Activated CD4-positive, alpha-beta T cell treated with anti-CD3 and anti-CD28 coated beads, Interleukin-2, Interleukin-6, amounts not matched to agents 100 ng/mL and 50 ng/mL, durations not matched to agents 16 hours and 8 hours (primary cell): ENCODE measurements around the gene MUTYH.
"Not testable (repeated sequence)": the region's sequence is repeated elsewhere in the genome, so short reads cannot be mapped to it uniquely, and the experiment has no call there.

ENCODE experiments used
- DNase-seq: peaks from one replicate; pipeline ENCODE4 v3.0.0-alpha.2; 2020

MUTYH gene

DNA sequence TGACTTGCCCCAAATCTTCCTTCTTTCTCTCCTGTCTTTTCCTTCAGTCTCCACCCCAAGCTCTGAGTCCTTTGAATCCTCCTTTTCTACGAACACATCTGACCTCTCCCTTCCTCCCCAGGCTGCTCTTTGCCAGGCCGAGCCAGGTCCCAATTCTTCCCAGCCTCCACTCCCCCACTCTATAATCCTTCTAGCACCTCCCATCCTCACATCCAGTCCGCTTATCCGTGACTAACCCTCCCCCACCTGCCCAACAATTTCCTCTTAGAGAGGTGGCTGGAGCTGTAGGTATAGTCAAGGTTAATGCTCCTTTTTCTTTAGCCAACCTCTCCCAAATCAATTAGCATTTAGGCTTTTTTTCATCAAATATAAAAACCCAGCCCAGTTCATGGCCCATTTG is 23.1 kb downstream of the MUTYH start:
- no peak for DNase-seq

DNA sequence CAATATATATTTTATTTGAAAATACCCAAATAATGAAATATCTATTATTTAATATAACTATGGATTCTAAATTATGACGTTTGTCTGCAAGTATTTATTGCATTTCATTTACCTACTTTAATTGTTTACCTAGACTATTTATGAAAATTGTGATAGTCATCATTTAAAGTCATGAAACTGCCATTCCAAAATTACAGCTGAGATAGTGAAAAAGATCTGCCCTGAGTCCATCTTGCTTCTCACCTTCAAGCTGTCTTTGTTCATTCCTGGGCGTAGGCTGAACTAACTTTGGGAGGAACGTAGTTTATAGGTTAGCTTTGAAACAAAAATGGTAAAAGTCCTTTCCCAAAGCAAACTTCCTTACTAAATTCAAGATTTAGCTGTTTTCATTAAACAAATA is 26.0 kb downstream of the MUTYH start:
- DNase-seq: no peak

DNA sequence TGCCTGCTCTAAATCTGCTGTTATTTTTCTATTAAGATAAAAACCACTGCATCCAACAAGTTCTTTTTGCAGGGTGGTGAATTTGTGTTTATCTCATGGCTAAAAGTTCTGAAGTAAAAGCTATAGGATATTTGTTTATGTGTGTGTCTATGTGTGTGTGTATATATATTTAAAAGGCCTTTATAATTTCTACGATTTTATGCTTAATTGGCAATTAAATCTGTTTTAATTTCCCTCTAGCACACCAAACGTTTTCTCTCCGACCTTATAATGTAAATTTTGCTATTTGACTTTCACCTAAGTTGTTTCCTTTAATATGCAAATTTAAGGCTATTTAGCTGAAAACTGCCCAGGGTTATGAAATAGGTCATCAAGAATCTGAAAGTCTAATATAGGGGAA is 33.3 kb downstream of the MUTYH start:
- DNase-seq: no peak

GRCh38 chr1:45306319-45306718 is 33.9 kb downstream of the MUTYH start:
- peak; percentile 66 for DNase-seq

GRCh38 chr1:45305231-45305630 is 35.0 kb downstream of the MUTYH start:
- no peak for DNase-seq

DNA sequence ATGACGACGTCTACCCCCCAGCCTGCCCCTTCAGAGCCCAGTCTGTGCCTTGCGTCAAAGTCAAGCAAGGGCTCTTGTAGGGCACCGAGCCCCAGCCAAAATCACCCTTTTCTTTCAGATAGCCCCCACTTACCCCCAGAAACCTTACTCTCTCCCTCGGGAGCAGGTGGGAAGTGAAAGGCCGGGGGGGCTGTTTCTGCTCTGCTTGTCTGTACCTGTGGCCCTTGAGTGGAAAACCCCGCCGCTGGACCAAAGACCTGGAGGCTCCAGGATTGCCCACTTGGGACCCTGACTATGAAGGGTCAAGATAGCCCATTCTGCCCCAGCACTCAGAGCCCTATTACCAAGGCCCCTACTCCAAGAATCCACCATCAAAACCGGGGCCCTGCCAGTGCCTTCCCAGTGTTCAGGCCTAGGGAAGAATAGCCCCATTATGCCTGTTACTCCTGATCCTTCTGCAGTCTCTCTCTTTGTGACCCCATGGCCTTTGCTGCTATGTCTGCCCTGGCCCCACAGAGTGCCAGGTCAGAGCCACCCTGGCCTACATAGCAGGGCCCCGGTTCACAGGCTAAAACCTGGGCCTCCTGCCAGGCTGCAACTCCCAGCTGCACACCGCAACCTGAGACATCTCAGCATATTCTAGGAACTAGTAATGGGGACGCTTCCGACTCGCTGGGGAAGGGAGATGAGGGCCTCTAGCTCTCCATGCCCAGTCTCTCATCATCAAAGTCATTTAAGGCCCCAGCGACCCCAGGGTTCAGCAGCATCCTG is 35.7 kb downstream of the MUTYH start:
- DNase-seq: no peak

- DNase-seq: peak; percentile 99
Measured at GRCh38 chr1:45303520-45304310, 36.5 kb downstream of the MUTYH start.

DNA sequence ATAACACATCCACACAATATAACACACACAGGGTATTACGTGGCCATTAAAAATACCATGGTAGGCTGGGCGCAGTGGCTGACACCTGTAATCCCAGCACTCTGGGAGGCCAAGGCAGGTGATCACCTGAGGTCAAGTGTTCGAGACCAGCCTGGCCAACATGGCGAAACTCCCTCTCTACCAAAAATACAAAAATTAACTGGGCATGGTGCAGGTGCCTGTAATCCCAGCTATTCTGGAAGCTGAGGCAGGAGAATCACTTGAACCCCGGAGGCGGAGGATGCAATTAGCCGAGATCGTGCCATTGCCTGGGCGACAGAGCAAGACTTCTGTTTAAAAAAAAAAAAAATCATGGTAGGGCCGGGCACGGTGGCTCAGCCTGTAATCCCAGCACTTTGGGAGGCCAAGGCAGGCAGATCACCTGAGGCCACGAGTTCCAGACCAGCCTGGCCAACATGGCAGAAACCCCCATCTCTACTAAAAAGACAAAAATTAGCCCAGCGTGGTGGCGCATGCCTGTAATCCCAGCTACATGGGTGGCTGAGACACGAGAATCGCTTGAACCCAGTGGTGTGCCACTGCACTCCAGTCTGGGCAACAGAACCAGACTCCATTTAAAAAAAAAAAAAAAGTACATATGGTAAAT is 37.6 kb downstream of the MUTYH start:
- DNase-seq: no peak

- DNase-seq: no peak
Measured at GRCh38 chr1:45300669-45300997, 39.6 kb downstream of the MUTYH start.

DNA sequence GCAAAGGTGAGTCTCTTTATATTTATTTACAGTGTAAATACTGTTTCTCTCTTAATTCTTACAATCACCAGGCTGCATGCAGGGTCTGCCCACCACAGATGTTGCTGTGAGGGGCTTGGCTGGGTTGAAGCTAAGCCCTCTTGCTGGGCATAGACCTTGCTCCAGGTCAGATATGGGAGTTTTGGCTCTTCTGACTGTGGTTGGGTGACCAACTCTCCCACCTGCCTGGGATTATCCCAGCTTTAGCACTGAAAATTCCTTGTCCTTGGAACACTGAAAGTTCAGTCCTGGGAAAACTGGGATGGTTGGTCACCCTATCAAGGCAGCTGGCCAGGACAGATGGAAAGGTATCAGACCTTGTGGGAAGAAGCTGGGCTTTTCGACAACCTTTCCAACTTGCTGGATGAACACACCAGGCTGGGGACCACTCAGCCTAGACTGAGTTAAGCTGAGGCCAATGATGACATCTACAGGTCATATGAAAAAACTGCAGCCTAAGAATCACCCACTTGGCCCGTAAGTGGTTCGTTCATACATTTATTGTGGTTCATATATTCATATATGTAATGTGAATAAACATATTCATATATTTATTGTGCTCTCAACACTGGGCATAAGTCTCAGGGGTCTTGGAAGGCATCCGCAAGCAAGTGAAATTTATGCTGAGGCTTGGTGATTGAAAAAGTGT is 40.1 kb downstream of the MUTYH start:
- peak; percentile 67 for DNase-seq

GRCh38 chr1:45299296-45299695 is 40.9 kb downstream of the MUTYH start:
- DNase-seq: no peak

DNA sequence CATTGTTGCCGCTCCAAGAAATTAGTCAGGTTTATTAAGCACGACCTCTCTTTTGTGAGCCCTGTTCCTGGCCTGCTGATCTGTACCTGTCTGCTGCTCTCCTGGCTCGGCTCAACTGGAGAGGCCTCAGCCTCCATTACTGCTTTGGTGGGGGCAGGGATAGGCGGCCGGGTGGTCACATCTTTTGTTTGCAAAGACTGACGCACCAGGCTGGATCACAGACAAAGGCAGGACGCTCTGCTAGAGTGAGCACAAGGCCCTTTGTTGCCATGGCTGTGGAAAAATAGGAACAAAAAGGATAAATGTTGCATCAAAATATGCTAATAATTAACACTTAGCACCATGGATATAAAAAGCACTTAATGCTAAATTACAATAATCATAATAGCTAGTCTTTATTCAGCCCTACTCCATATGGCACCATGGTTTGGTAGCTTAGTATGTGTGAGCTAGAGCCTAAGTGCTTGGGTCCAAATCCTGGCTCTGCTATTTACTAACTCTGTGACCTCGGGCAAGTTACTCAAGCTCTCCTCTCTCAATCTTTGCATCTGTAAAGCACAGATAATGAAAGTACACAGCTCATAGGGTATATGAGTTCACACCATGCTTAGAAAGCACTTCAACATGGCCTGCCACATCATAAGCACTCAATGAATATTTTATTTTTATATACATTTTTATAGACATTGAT is 42.4 kb downstream of the MUTYH start:
- DNase-seq: no peak

DNA sequence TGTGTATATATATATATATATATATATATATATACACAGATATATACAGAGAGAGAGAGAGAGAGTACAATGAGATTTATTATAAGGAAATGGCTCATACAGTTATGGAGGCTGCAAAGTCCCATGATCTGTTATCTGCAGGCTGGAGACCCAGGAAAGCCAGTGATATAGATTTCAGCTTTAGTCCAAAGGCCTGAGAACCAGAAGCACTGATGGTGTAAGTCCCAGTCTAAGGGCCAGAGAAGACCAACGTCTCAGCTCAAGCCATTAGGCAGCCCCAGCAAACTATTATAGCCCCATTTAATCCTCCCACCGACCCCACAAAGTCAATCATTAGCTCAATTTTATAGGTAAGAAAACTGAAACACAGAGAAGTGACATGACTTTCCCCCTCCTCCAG is 48.5 kb downstream of the MUTYH start:
- no peak for DNase-seq

- DNase-seq: not testable (repeated sequence)
Measured at GRCh38 chr1:45291002-45291401, 49.2 kb downstream of the MUTYH start.

DNA sequence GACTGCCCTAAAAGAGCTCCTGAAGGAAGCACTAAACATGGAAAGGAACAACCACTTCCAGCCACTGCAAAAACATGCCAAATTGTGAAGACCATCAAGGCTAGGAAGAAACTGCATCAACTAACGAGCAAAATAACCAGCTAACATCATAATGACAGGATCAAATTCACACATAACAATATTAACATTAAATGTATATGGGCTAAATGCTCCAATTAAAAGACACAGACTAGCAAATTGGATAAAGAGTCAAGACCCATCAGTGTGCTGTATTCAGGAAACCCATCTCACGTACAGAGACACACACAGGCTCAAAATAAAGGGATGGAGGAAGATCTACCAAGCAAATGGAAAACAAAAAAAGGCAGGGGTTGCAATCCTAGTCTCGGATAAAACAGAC is 53.7 kb downstream of the MUTYH start:
- DNase-seq: not testable (repeated sequence)

DNA sequence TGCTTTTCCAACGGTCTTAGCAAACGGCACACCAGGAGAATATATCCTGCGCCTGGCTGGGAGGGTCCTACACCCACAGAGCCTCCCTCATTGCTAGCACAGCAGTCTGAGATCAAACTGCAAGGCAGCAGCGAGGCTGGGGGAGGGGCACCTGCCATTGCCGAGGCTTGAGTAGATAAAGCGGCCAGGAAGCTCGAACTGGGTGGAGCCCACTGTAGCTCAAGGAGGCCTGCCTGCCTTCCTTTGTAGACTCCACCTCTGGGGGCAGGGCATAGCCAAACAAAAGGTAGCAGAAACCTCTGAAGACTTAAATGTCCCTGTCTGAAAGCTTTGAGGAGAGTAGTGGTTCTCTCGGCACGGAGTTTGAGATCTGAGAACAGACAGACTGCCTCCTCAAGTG is 55.4 kb downstream of the MUTYH start:
- not testable (repeated sequence) for DNase-seq

DNA sequence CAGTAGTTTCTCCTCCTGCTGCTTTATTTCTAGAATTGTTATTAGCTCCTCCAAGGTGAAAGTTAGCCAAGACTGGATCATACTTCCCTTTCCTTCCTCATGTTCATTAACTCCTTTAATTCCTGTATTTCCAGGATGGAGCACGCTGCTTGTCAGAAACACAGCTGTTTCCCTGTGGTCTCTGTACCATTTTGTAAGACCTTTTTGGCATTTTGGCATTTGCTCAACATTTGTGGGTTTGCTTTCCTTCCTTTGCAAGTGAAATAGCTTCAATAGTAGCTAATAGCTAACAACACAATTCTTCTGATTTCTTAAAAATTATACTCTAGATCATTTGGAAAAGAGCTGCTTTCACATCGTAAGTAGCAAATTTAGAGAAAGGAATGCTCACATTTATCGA is 57.9 kb downstream of the MUTYH start:
- no peak for DNase-seq
